A549 (cell line): ENCODE data around the gene ZSCAN30. TPM values are rescaled to one million over a fixed set of nuclear protein-coding genes. Genes with fewer than 3 reads are reported as not detected.

Experiments
- ATAC-seq, 2 experiments: fragments of 200-7000 bp in 1 of 2; fragments of >200 bp in 1 of 2; cut with Nextera tagmentation in 1 of 2; cut with Tn5 transposase in 1 of 2; 3 replicates each; pipeline versions ENCODE4 v1.8.0 to v1.9.1; 2018 to 2020; ENCODE audit warnings: mild to moderate bottlenecking in 1 of 2, moderate library complexity in 1 of 2
- CTCF ChIA-PET: fragments of 300-600 bp; sonication (Branson Sonifier 250); formaldehyde crosslinking; extraction: SDS; loops from one replicate; lab custom pipeline; 2021; ENCODE audit warnings: antibody characterized with exemption, inconsistent platforms; lab: Yijun Ruan, JAX
- POLR2A ChIA-PET: fragments of 350-600 bp; formaldehyde crosslinking; extraction: SDS; loops from one replicate; lab custom pipeline; 2021; ENCODE audit warnings: antibody characterized with exemption, inconsistent platforms; lab: Yijun Ruan, JAX
- DNase-seq, 2 experiments: peaks; one replicate each; pipeline versions ENCODE4 v3.0.0 to v3.0.0-alpha.2; 2011 to 2016; ENCODE audit warnings: low read depth in 1 of 2, low spot score in 1 of 2
- FAIRE-seq: peaks from 2 replicates; lab custom pipeline; 2011; peaks lifted over from hg19 to GRCh38; lab: Jason Lieb, UNC
- H3K27ac ChIP-seq, 2 experiments: fragments of >200 bp; sonication (Bioruptor Twin); formaldehyde crosslinking; 3 replicates each; pipeline ENCODE4 v1.5.1; 2016 to 2017
- H3K4me1 ChIP-seq: fragments of >200 bp; sonication (Bioruptor Twin); formaldehyde crosslinking; 3 replicates; pipeline ENCODE4 v1.6.1; 2016
- H3K4me2 ChIP-seq: fragments of >200 bp; sonication (Bioruptor Twin); formaldehyde crosslinking; 3 replicates; pipeline ENCODE4 v1.6.1; 2016
- H3K4me3 ChIP-seq: fragments of >200 bp; sonication (Bioruptor Twin); formaldehyde crosslinking; 3 replicates; pipeline ENCODE4 v1.5.1; 2016
- H3K9me3 ChIP-seq: fragments of >200 bp; sonication (Bioruptor Twin); formaldehyde crosslinking; 3 replicates; pipeline ENCODE4 v1.6.1; 2016
- CBX2 ChIP-seq: fragments of 200-600 bp; sonication (generic); IDR thresholded peaks from 2 replicates; pipeline ENCODE4 v1.6.1; 2016; ENCODE audit warnings: low read depth, mild to moderate bottlenecking, borderline replicate concordance
- CEBPB ChIP-seq, 2 experiments: fragments of >200 bp in 1 of 2; sonication (Bioruptor Twin) in 1 of 2; formaldehyde crosslinking in 1 of 2; IDR thresholded peaks; 2 replicates each; pipeline ENCODE4 v1.6.1; 2012 to 2016
- CHD2 ChIP-seq: fragments of 150-350 bp; IDR thresholded peaks from 2 replicates; pipeline ENCODE4 v1.6.1; 2014; ENCODE audit warnings: low read length; ENCODE audit not compliant: partially characterized antibody
- EHMT2 ChIP-seq: fragments of 200-600 bp; sonication (generic); IDR thresholded peaks from 2 replicates; pipeline ENCODE4 v1.6.1; 2016; ENCODE audit warnings: antibody characterized with exemption, low read depth, mild to moderate bottlenecking, moderate library complexity
- ESRRA ChIP-seq: fragments of 150-350 bp; IDR thresholded peaks from 2 replicates; pipeline ENCODE4 v1.6.1; 2014; ENCODE audit warnings: mild to moderate bottlenecking, low read length, borderline replicate concordance
- FOSL2 ChIP-seq, 2 experiments: fragments of 450-650 bp in 1 of 2; fragments of >200 bp in 1 of 2; sonication (Bioruptor Twin) in 1 of 2; formaldehyde crosslinking; IDR thresholded peaks; 2 replicates each; pipeline versions ENCODE4 v1.5.0 to v1.6.1; 2016 to 2020; ENCODE audit warnings: mild to moderate bottlenecking in 1 of 2, moderate library complexity in 1 of 2
- HDAC2 ChIP-seq: fragments of 200-600 bp; sonication (generic); IDR thresholded peaks from 2 replicates; pipeline ENCODE4 v1.6.1; 2016
- HES2 ChIP-seq: fragments of >200 bp; sonication (Bioruptor Twin); formaldehyde crosslinking; IDR thresholded peaks from 2 replicates; pipeline ENCODE4 v1.6.1; 2016
- HEYL ChIP-seq: fragments of 250-450 bp; sonication (Bioruptor Pico); IDR thresholded peaks from 2 replicates; pipeline ENCODE4 v1.8.0; 2021; ENCODE audit warnings: mild to moderate bottlenecking, moderate library complexity
- HOXA7 ChIP-seq: fragments of 250-450 bp; sonication (Bioruptor Pico); IDR thresholded peaks from 2 replicates; pipeline ENCODE4 v1.5.0; 2020; ENCODE audit warnings: mild to moderate bottlenecking, moderate library complexity
- HOXB5 ChIP-seq: fragments of 250-450 bp; sonication (Bioruptor Pico); IDR thresholded peaks from 2 replicates; pipeline ENCODE4 v1.5.0; 2020; ENCODE audit warnings: mild to moderate bottlenecking, moderate library complexity
- JUN ChIP-seq, 2 experiments: fragments of >200 bp; sonication (Bioruptor Twin); formaldehyde crosslinking; IDR thresholded peaks; 2 replicates in 1 of 2; 3 replicates in 1 of 2; pipeline ENCODE4 v1.6.1; 2016 to 2017
- JUNB ChIP-seq: fragments of >200 bp; sonication (Bioruptor Twin); formaldehyde crosslinking; IDR thresholded peaks from 2 replicates; pipeline ENCODE4 v1.6.1; 2016
- KDM5A ChIP-seq: fragments of 200-600 bp; sonication (generic); IDR thresholded peaks from 2 replicates; pipeline ENCODE4 v1.6.1; 2016; ENCODE audit warnings: antibody characterized with exemption, mild to moderate bottlenecking
- MYC ChIP-seq: IDR thresholded peaks from 2 replicates; pipeline ENCODE4 v1.6.1; 2012; ENCODE audit warnings: mild to moderate bottlenecking, inconsistent platforms, low read length, improper control_type of control experiment, borderline replicate concordance
- NFE2L2 ChIP-seq: fragments of 150-350 bp; conservative IDR thresholded peaks from 2 replicates; pipeline ENCODE4 v1.6.1; 2014; ENCODE audit warnings: low read length
- NPAS2 ChIP-seq: fragments of 250-450 bp; sonication (Bioruptor Pico); IDR thresholded peaks from 2 replicates; pipeline ENCODE4 v1.8.0; 2022; ENCODE audit warnings: mild to moderate bottlenecking, moderate library complexity, borderline replicate concordance
- NR3C1 ChIP-seq: fragments of >200 bp; sonication (Bioruptor Twin); formaldehyde crosslinking; IDR thresholded peaks from 3 replicates; pipeline ENCODE4 v1.6.1; 2017
- PBX3 ChIP-seq: IDR thresholded peaks from 2 replicates; pipeline ENCODE4 v1.6.1; 2012
- PHF8 ChIP-seq: fragments of 200-600 bp; sonication (generic); IDR thresholded peaks from 2 replicates; pipeline ENCODE4 v1.6.1; 2016; ENCODE audit warnings: low read depth, mild to moderate bottlenecking, antibody characterized with exemption, moderate library complexity, borderline replicate concordance
- POLR2AphosphoS2 ChIP-seq: conservative IDR thresholded peaks from 2 replicates; pipeline ENCODE4 v1.6.1; 2012; ENCODE audit warnings: low read length, improper control_type of control experiment, inconsistent platforms
- RAD21 ChIP-seq, 2 experiments: fragments of >200 bp in 1 of 2; sonication (Bioruptor Twin) in 1 of 2; formaldehyde crosslinking in 1 of 2; IDR thresholded peaks in 1 of 2; conservative IDR thresholded peaks in 1 of 2; 2 replicates in 1 of 2; 3 replicates in 1 of 2; pipeline ENCODE4 v1.6.1; 2012 to 2018; ENCODE audit warnings: inconsistent platforms in 1 of 2
- RFX5 ChIP-seq: fragments of 450-650 bp; IDR thresholded peaks from 2 replicates; pipeline ENCODE4 v1.7.1; 2014; ENCODE audit warnings: antibody characterized with exemption, mild to moderate bottlenecking, moderate library complexity
- RNF2 ChIP-seq: fragments of 200-600 bp; sonication (generic); IDR thresholded peaks from 2 replicates; pipeline ENCODE4 v1.6.1; 2016; ENCODE audit warnings: low read depth, mild to moderate bottlenecking, antibody characterized with exemption, moderate library complexity, borderline replicate concordance
- SMC3 ChIP-seq: fragments of >200 bp; sonication (Bioruptor Twin); formaldehyde crosslinking; IDR thresholded peaks from 3 replicates; pipeline ENCODE4 v1.6.1; 2018; ENCODE audit warnings: inconsistent platforms
- TP53 ChIP-seq: fragments of 250-450 bp; sonication (Bioruptor Pico); IDR thresholded peaks from 2 replicates; pipeline ENCODE4 v1.5.0; 2021; ENCODE audit warnings: mild to moderate bottlenecking, moderate library complexity
- USF2 ChIP-seq: fragments of 450-650 bp; IDR thresholded peaks from 2 replicates; pipeline ENCODE4 v1.6.1; 2014; ENCODE audit warnings: antibody characterized with exemption
- ZC3H11A ChIP-seq: fragments of 450-650 bp; IDR thresholded peaks from 2 replicates; pipeline ENCODE4 v1.6.1; 2014; ENCODE audit warnings: antibody characterized with exemption, mild to moderate bottlenecking
- ZFP36 ChIP-seq: fragments of 450-650 bp; IDR thresholded peaks from 2 replicates; pipeline ENCODE4 v1.6.1; 2014; ENCODE audit warnings: borderline replicate concordance; ENCODE audit not compliant: partially characterized antibody
- ZNF302 ChIP-seq: fragments of 250-450 bp; sonication (Bioruptor Pico); IDR thresholded peaks from 2 replicates; pipeline ENCODE4 v1.9.0; 2021; ENCODE audit warnings: inconsistent platforms, mild to moderate bottlenecking, moderate library complexity
- ZSCAN20 ChIP-seq: fragments of 250-450 bp; sonication (Bioruptor Pico); IDR thresholded peaks from 2 replicates; pipeline ENCODE4 v1.8.0; 2022; ENCODE audit warnings: mild to moderate bottlenecking, moderate library complexity
- WGBS: methylation state at CpG from one replicate; pipeline ENCODE4 v1.1.6; 2017; ENCODE audit errors: missing lambda C conversion rate; 5-methylcytosine and 5-hydroxymethylcytosine counted together
- polyA plus RNA-seq, 4 experiments: library from polyadenylated mRNA; depleted of rRNA in 3 of 4; stranded (reverse); fragments of >200 nt; fragmentation: RNase III in 1 of 4; extraction: RNeasy Plus Mini Kit Qiagen cat#74134 plus additional on column Dnase treatment in 1 of 4; gene quantifications; 2 replicates in 3 of 4; 3 replicates in 1 of 4; pipeline ENCODE4 v1.2.3, GENCODE V29; 2011 to 2017

Gene ZSCAN30
- polyA plus RNA-seq, 2 of the 4 experiments (the other 2 are of a cell fraction): 2.9 to 3.0 TPM

GRCh38 chr18:35268821-35269220 is 21.2 kb downstream of the ZSCAN30 start:
- DNase-seq (no peak), FAIRE-seq (no peak), ATAC-seq (no peak)
- H3K27ac ChIP-seq: no peak overlapping the region
- WGBS: 49% methylated on average over 2 of the region's 2 CpGs
- no peak overlapping the region for H3K4me3 ChIP-seq
- H3K4me1 ChIP-seq: no peaks in the 10 kb centered on the region
- H3K9me3 ChIP-seq: peaks cover 7% of the 10 kb centered on the region; the same call in 1 of the 3 replicates
- H3K4me2 ChIP-seq: no peak overlapping the region
- ChIA-PET POLR2A (no interaction called here), CTCF (no interaction called here)
- TF ChIP-seq MYC: no peak
- TF ChIP-seq, all 56 proteins: peak for 0

GRCh38 chr18:35267809-35268208 is 22.2 kb downstream of the ZSCAN30 start:
- Histone ChIP-seq H3K9me3 (peaks cover 7% of the 10 kb centered on the region; the same call in 1 of the 3 replicates), H3K27ac (no peak overlapping the region), H3K4me3 (no peak overlapping the region), H3K4me1 (no peaks in the 10 kb centered on the region), H3K4me2 (no peak overlapping the region)
- ATAC-seq (no peak), FAIRE-seq (no peak), DNase-seq (no peak)
- ChIA-PET CTCF (no interaction called here), POLR2A (no interaction called here)
- TF ChIP-seq RNF2 (no peak), RAD21 (conservative IDR thresholded peaks at IDR 0.05 in 1 of 2, IDR thresholded peaks at IDR 0.05 in 1 of 2) (no peak), PBX3 (no peak), KDM5A (no peak), HOXA7 (CRISPR knock-in tag) (no peak), ZNF302 (CRISPR knock-in tag) (no peak), JUN (IDR thresholded peaks at IDR 0.05) (no peak), ZC3H11A (no peak), EHMT2 (no peak), CEBPB (IDR thresholded peaks at IDR 0.05) (no peak), ZFP36 (no peak), HOXB5 (CRISPR knock-in tag) (no peak), MYC (no peak), SMC3 (no peak), HES2 (no peak), ZSCAN20 (CRISPR knock-in tag) (no peak), JUNB (no peak), TP53 (no peak), CHD2 (no peak), HDAC2 (no peak)
- 79% methylated on average over 19 of the region's 30 CpGs for WGBS

GRCh38 chr18:35267161-35267651 is 22.8 kb downstream of the ZSCAN30 start:
- ATAC-seq: no peak
- CTCF ChIA-PET: no interaction called here
- no peak overlapping the region for H3K4me3 ChIP-seq

More at GRCh38 chr18:35267161-35267651, 22.8 kb downstream of the ZSCAN30 start:
- DNase-seq: no peak
- no peak for TF ChIP-seq CHD2
- no peak for TF ChIP-seq ESRRA
- TF ChIP-seq NFE2L2: no peak
- no peak for TF ChIP-seq CBX2
- no peak for TF ChIP-seq HOXA7 (CRISPR knock-in tag)
- TF ChIP-seq CEBPB (IDR thresholded peaks at IDR 0.05): no peak
- TF ChIP-seq HDAC2: no peak
- TF ChIP-seq NR3C1: no peak
- TF ChIP-seq ZC3H11A: no peak
- TF ChIP-seq SMC3: no peak
- TF ChIP-seq RFX5: no peak
- no peak for TF ChIP-seq PHF8
- no peak for TF ChIP-seq USF2
- TF ChIP-seq TP53: no peak
- TF ChIP-seq POLR2AphosphoS2: no peak
- TF ChIP-seq EHMT2: no peak
- TF ChIP-seq NPAS2 (CRISPR knock-in tag): no peak
- no peak for TF ChIP-seq FOSL2 (IDR thresholded peaks at IDR 0.05)
- no peak for TF ChIP-seq FOSL2 (CRISPR knock-in tag; IDR thresholded peaks at IDR 0.05)
- TF ChIP-seq HEYL (CRISPR knock-in tag): no peak
- Histone ChIP-seq H3K27ac (no peak overlapping the region), H3K4me1 (no peaks in the 10 kb centered on the region), H3K9me3 (peaks cover 7% of the 10 kb centered on the region; the same call in 1 of the 3 replicates), H3K4me2 (no peak overlapping the region)
- POLR2A ChIA-PET: interaction anchor here (0.6 kb wide), 1 partner anchor 27 kb away, joined by 5 read pairs; the partner anchor contains the start of gene ZNF397
- no peak for FAIRE-seq
- WGBS: 92% methylated on average over 29 of the region's 48 CpGs
